ENCODE measurements around the gene GALK1. TPM values are rescaled to one million over a fixed set of nuclear protein-coding genes. Genes with fewer than 3 reads are reported as not detected.

GALK1 gene
- total RNA-seq, 1 experiment from 2014 or later, result 36.7 TPM

GRCh38 chr17:75808905-75809621 is 44.1 kb upstream of the GALK1 start:
- WGBS (ENCODE audit: extremely low coverage, insufficient read length, low lambda C conversion rate), result no CpG with 5 or more reads among the region's 18 CpGs
- H3K14ac ChIP-seq (ENCODE audit: insufficient read depth, low read length), result no peak overlapping the region
- H3K4me2 ChIP-seq (ENCODE audit: insufficient read depth, insufficient read length, low read length), result no peak overlapping the region
- H4K8ac ChIP-seq (replicated peaks; ENCODE audit: insufficient read length, low read depth, low read length), result no peak overlapping the region
- Mint-ChIP-seq H3K4me3 (no peak overlapping the region), H3K9me3 (no peaks in the 10 kb centered on the region), H3K27ac (peak overlapping the region in 2 of 3 experiments; percentile 8 to 78; a peak in 3 of 7 replicates), H3K36me3 (ENCODE audit: insufficient read depth in 1 of 3, low read depth in 3 of 3) (peaks cover 6 to 39% (median 31%) of the 10 kb centered on the region in 3 experiments; a peak in 6 of 7 replicates), H3K27me3 (ENCODE audit: low read depth) (no peaks in the 10 kb centered on the region), H3K4me1 (no peaks in the 10 kb centered on the region)
- no peak overlapping the region for H3T11ph ChIP-seq (ENCODE audit: low read length)
- H3K9me3 ChIP-seq (ENCODE audit: control insufficient read depth, low read depth, low read length), result no peaks in the 10 kb centered on the region
- H3K4ac ChIP-seq (ENCODE audit: low read depth, low read length), result no peak overlapping the region
- no peak overlapping the region for H2BK5ac ChIP-seq (ENCODE audit: insufficient read length, low read length)
- no peaks in the 10 kb centered on the region for H4K20me1 ChIP-seq (ENCODE audit: control insufficient read depth, insufficient read depth, insufficient read length)
- TF ChIP-seq CTCF (conservative IDR thresholded peaks at IDR 0.05), result no peak
- no peak overlapping the region for H2BK20ac ChIP-seq (ENCODE audit: low read depth, low read length, poor library complexity, severe bottlenecking)
- no peak overlapping the region for H2BK15ac ChIP-seq (ENCODE audit: low read depth, low read length)
- no peaks in the 10 kb centered on the region for H3K4me1 ChIP-seq (ENCODE audit: insufficient read depth, low read length)
- H3K18ac ChIP-seq (ENCODE audit: insufficient read length, low read depth, low read length), result no peak overlapping the region
- no peak overlapping the region for H3K27ac ChIP-seq (ENCODE audit: insufficient read length, low read depth, low read length)
- no peak overlapping the region for H2AFZ ChIP-seq (ENCODE audit: low read length)
- no peaks in the 10 kb centered on the region for H3K79me2 ChIP-seq (ENCODE audit: insufficient read depth, low read length)
- H2BK12ac ChIP-seq (ENCODE audit: insufficient read length, low read depth, low read length), result no peak overlapping the region
- no peak overlapping the region for H2AK5ac ChIP-seq (ENCODE audit: insufficient read length, low read length)
- H3K27me3 ChIP-seq (ENCODE audit: insufficient read depth, low read length), result no peaks in the 10 kb centered on the region
- H3K23ac ChIP-seq (ENCODE audit: insufficient read length, low read depth, low read length), result no peak overlapping the region
- no peaks in the 10 kb centered on the region for H3K79me1 ChIP-seq (ENCODE audit: insufficient read depth, low read depth, low read length, poor library complexity, severe bottlenecking)
- H3K9ac ChIP-seq (ENCODE audit: extremely low read depth, insufficient read length, low read length), result no peak overlapping the region
- H4K91ac ChIP-seq (ENCODE audit: insufficient read length, low read depth, low read length), result no peak overlapping the region
- H4K5ac ChIP-seq (ENCODE audit: insufficient read length, low read depth, low read length), result no peak overlapping the region
- H2BK120ac ChIP-seq (ENCODE audit: low read depth, low read length, poor library complexity, severe bottlenecking), result no peak overlapping the region
- no peak overlapping the region for H3K56ac ChIP-seq (ENCODE audit: insufficient read length, low read depth, low read length)
- H3K23me2 ChIP-seq (ENCODE audit: insufficient read length, low read depth, low read length, poor library complexity, severe bottlenecking), result no peaks in the 10 kb centered on the region
- peak; percentile 29 for DNase-seq
